Stimulated activated naive B cell treated with anti-CD40 and anti-IgM and Interleukin-4, amounts not matched to agents 10 μg/mL and 1 μg/mL and 100 μg/mL, for 72 hours (primary cell): Measurements from ENCODE around the gene MTF2.

Experiments
- ATAC-seq, 2 donors: fragments of 150-1000 bp; cut with Tn5 transposase; replicated peaks; 2 replicates each; pipeline ENCODE4 v1.10.0; 2021; ENCODE audit warnings: moderate library complexity in 1 of 2
- DNase-seq: peaks from one replicate; pipeline ENCODE4 v3.0.0; 2021
- H3K27ac Mint-ChIP-seq: one replicate; pipeline ENCODE4 v1.8.0; 2022; ENCODE audit warnings: mild to moderate bottlenecking, mixed read lengths
- H3K27me3 Mint-ChIP-seq, 2 donors: one replicate each; pipeline ENCODE4 v1.8.0; 2022; ENCODE audit warnings: mixed read lengths in 2 of 2
- H3K36me3 Mint-ChIP-seq, 2 donors: one replicate each; pipeline ENCODE4 v1.8.0; 2022; ENCODE audit warnings: mixed read lengths in 2 of 2, mild to moderate bottlenecking in 1 of 2
- H3K4me1 Mint-ChIP-seq, 2 donors: one replicate each; pipeline ENCODE4 v1.8.0; 2022; ENCODE audit warnings: mixed read lengths in 2 of 2, mild to moderate bottlenecking in 1 of 2
- H3K4me3 Mint-ChIP-seq, 2 donors: one replicate each; pipeline ENCODE4 v1.8.0; 2022; ENCODE audit warnings: mild to moderate bottlenecking in 2 of 2, mixed read lengths in 2 of 2, moderate library complexity in 1 of 2
- H3K9me3 Mint-ChIP-seq, 2 donors: one replicate each; pipeline ENCODE4 v1.8.0; 2022; ENCODE audit warnings: mixed read lengths in 2 of 2, mild to moderate bottlenecking in 1 of 2

MTF2 gene

DNA sequence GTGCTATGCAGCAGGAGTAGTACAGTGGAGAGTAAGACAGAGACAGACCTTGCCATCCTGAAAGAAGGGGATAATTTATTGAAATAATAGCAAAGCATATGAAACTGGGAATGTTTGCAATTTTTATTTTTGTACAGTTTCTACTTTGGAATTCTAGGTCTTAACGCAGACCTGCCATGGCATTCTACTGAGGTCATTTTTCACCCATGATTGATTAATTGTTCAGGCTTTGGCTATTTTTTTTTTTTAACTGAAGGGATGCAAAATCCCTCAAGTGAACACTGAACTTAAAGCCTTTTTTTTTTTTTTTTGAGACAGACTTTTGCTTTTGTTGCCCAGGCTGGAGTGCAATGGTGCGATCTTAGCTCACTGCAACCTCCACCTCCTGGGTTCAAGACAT lies 27.1 kb downstream of the MTF2 start:
- peaks cover 44 to 64% of the 10 kb centered on the region in 2 donors for H3K36me3 Mint-ChIP-seq
- H3K27ac Mint-ChIP-seq, result no peak overlapping the region
- no peak overlapping the region for H3K4me3 Mint-ChIP-seq
- DNase-seq (no peak), ATAC-seq (no peak)
- no peaks in the 10 kb centered on the region for H3K27me3 Mint-ChIP-seq
- peaks cover 18 to 48% of the 10 kb centered on the region in 2 donors for H3K4me1 Mint-ChIP-seq
- peaks cover 0 to 10% of the 10 kb centered on the region in 2 donors for H3K9me3 Mint-ChIP-seq

DNA sequence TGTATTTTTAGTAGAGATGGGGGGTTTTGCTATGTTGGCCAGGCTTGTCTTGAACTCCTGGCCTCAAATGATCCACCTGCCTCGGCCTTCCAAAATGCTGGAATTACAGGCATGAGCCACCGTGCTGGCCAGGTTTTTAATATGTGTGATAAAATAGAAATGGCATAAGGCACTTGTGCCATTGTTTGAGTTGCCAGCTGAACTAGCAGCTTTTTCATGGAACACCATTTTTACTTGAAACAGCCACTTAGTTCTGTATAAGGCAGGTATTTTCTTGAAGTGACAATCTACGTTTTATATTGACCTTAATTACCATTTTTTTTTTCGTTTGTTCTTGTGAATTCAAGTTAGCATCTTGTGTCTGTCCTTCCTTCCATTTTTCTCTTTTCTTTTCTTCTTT lies 28.3 kb downstream of the MTF2 start:
- H3K9me3 Mint-ChIP-seq, result peaks cover 0 to 10% of the 10 kb centered on the region in 2 donors
- H3K4me3 Mint-ChIP-seq, result no peak overlapping the region
- DNase-seq, result no peak
- H3K27ac Mint-ChIP-seq, result no peak overlapping the region
- ATAC-seq, result no peak
- H3K36me3 Mint-ChIP-seq, result peaks cover 42 to 59% of the 10 kb centered on the region in 2 donors
- H3K4me1 Mint-ChIP-seq, result peaks cover 17 to 49% of the 10 kb centered on the region in 2 donors
- no peaks in the 10 kb centered on the region for H3K27me3 Mint-ChIP-seq

DNA sequence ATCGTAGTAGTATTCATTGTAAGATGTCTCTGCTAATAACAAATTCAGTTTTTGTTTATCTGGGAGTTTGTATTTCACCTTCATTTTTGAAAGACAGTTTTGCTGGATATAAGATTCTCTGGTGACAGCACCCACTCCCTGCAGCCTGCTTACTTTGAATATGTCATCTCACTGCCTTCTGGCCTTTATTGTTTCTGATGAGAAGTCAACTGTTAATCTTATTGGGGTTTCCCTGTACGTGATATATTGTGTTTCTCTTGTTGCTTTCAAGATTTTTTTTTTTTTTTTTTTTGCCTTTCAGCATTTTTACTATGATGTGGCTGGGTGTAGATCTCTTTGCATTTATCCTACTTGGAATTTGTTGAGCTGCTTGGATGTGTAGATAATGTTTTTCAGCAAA lies 29.3 kb downstream of the MTF2 start:
- Mint-ChIP-seq H3K4me3 (no peak overlapping the region), H3K9me3 (peaks cover 0 to 10% of the 10 kb centered on the region in 2 donors), H3K36me3 (peaks cover 48 to 62% of the 10 kb centered on the region in 2 donors), H3K27me3 (no peaks in the 10 kb centered on the region), H3K4me1 (peaks cover 17 to 50% of the 10 kb centered on the region in 2 donors), H3K27ac (no peak overlapping the region)
- ATAC-seq (no peak), DNase-seq (no peak)

DNA sequence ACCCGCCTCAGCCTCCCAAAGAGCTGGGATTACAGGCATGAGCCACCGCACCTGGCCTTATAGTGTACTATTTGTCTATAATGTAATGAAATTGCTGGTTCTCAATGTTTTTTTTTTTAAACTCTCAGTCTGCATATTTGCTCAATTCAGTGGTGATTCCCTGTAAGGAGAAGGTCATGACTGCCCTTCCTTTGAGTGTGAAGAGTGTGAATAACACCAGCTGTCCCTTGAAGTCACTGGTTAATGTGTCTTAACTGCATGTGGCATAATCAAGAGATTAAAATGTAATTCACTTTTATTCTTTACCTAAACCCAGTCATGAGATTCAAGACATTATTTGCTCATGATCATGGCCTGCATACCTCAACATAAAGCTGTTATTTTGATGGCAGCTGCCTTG lies 30.5 kb downstream of the MTF2 start:
- peaks cover 0 to 10% of the 10 kb centered on the region in 2 donors for H3K9me3 Mint-ChIP-seq
- H3K4me3 Mint-ChIP-seq, result no peak overlapping the region
- no peak for DNase-seq
- no peaks in the 10 kb centered on the region for H3K27me3 Mint-ChIP-seq
- peaks cover 46 to 59% of the 10 kb centered on the region in 2 donors for H3K36me3 Mint-ChIP-seq
- H3K4me1 Mint-ChIP-seq, result peaks cover 17 to 44% of the 10 kb centered on the region in 2 donors
- no peak for ATAC-seq
- no peak overlapping the region for H3K27ac Mint-ChIP-seq

DNA sequence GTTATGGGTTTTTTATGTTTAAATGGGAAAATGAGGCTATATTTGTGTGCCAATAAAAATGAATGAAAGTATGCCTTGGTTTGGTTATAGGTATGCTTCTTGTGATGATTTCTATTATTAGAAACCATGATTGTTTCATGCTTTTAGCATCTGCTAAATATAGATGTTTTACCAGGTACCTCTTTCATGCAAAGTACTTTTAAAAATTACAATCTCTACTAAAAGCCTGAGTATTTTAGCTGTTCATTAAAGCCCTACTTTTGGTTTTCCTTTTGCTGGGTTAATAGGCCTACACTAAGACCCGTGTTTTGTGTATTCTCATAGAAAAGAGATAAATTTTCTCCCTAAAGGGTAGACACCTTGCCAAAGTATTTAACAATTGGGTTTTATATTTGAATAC lies 32.0 kb downstream of the MTF2 start:
- Mint-ChIP-seq H3K4me3 (no peak overlapping the region), H3K36me3 (peaks cover 40 to 50% of the 10 kb centered on the region in 2 donors), H3K27ac (no peak overlapping the region), H3K9me3 (peaks cover 0 to 7% of the 10 kb centered on the region in 2 donors), H3K27me3 (no peaks in the 10 kb centered on the region), H3K4me1 (peaks cover 14 to 32% of the 10 kb centered on the region in 2 donors)
- DNase-seq (no peak), ATAC-seq (no peak)

- no peak for DNase-seq
Observed at GRCh38 chr1:93111561-93111960, 32.5 kb downstream of the MTF2 start.

GRCh38 chr1:93113127-93113526 lies 34.0 kb downstream of the MTF2 start:
- Mint-ChIP-seq H3K9me3 (peaks cover 0 to 2% of the 10 kb centered on the region in 2 donors), H3K27ac (no peak overlapping the region), H3K36me3 (peaks cover 33 to 43% of the 10 kb centered on the region in 2 donors), H3K27me3 (no peaks in the 10 kb centered on the region), H3K4me1 (peaks cover 14 to 31% of the 10 kb centered on the region in 2 donors), H3K4me3 (peak overlapping the region in 1 of 2 donors; percentile 31)
- no peak for ATAC-seq
- DNase-seq, result no peak

More at GRCh38 chr1:93111561-93111960, 32.5 kb downstream of the MTF2 start:
- no peak overlapping the region for H3K4me3 Mint-ChIP-seq
- peaks cover 14 to 31% of the 10 kb centered on the region in 2 donors for H3K4me1 Mint-ChIP-seq
- peak overlapping the region; percentile 5 for H3K27ac Mint-ChIP-seq
- peaks cover 42 to 50% of the 10 kb centered on the region in 2 donors for H3K36me3 Mint-ChIP-seq
- H3K9me3 Mint-ChIP-seq, result peaks cover 0 to 6% of the 10 kb centered on the region in 2 donors
- no peaks in the 10 kb centered on the region for H3K27me3 Mint-ChIP-seq
- no peak for ATAC-seq

- DNase-seq (no peak), ATAC-seq (no peak)
- Mint-ChIP-seq H3K27ac (no peak overlapping the region), H3K4me1 (peaks cover 11 to 29% of the 10 kb centered on the region in 2 donors), H3K27me3 (no peaks in the 10 kb centered on the region), H3K4me3 (no peak overlapping the region), H3K36me3 (peaks cover 25 to 36% of the 10 kb centered on the region in 2 donors), H3K9me3 (no peaks in the 10 kb centered on the region)
Observed at GRCh38 chr1:93114391-93114790, 35.3 kb downstream of the MTF2 start.

DNA sequence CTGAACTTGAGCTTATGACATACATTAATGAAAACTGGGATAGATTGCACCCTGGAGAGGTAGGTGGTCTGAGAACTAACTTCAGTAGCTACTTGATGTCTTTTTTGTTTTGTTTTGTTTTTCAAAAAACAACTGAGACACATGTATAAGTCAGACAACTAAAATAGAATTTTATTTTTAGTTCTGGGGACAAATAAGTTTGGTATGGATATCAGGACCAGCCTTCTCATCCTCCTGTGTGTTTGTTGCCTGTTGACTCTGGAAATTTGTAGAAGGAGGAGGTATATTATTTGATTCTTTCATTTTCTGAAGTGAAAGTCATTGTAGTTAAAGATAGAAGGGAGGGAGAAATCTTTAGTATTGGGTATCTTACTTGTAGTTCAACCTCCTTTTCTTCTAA lies 41.5 kb downstream of the MTF2 start:
- Mint-ChIP-seq H3K9me3 (no peaks in the 10 kb centered on the region), H3K36me3 (peaks cover 19 to 40% of the 10 kb centered on the region in 2 donors), H3K4me3 (no peak overlapping the region), H3K27ac (no peak overlapping the region), H3K4me1 (peaks cover 0 to 6% of the 10 kb centered on the region in 2 donors), H3K27me3 (no peaks in the 10 kb centered on the region)
- ATAC-seq, result no peak
- no peak for DNase-seq

GRCh38 chr1:93123201-93123783 lies 44.2 kb downstream of the MTF2 start:
- ATAC-seq (no peak), DNase-seq (no peak)
- peaks cover 10 to 24% of the 10 kb centered on the region in 2 donors for H3K36me3 Mint-ChIP-seq
- no peak overlapping the region for H3K27ac Mint-ChIP-seq
- no peak overlapping the region for H3K4me3 Mint-ChIP-seq
- H3K4me1 Mint-ChIP-seq, result peaks cover 0 to 6% of the 10 kb centered on the region in 2 donors
- H3K27me3 Mint-ChIP-seq, result no peaks in the 10 kb centered on the region
- H3K9me3 Mint-ChIP-seq, result no peaks in the 10 kb centered on the region

DNA sequence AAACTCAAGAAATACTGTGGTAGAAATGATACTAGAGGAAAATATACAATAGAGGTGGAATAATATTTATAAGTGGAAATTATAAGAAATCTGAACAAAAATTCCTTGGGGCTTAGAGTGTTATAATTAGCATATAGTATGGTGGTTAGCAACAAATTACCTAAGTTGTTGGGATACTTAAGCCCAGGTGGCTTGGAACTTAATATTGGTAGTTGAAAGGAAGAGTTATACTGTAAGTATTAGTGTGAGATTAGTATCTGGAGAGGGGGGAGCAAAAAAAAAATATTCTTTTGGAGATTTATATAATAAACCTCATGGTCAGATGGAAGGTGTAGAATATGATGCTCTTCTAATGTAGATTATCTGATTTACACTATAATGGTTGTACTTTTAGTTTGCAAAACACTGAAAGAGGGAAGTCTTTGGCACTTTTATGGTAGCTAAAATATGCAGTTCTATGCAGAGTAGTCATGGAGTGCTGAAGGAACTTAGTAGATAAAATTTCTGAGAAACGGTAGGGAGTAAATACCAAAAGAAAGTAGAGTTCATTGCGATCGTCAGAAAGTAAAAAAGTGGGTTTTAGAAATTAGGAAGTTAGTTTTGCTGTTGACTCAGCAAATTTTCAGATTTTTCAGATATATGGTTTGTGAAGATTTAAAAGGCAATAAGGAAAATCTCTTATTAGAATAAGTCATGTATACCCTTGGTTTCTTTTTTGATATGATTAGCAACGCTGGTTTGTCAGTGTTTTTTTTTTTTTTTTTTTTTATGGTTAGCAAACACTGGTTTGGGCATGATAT lies 45.7 kb downstream of the MTF2 start:
- Mint-ChIP-seq H3K4me3 (no peak overlapping the region), H3K4me1 (peaks cover 0 to 6% of the 10 kb centered on the region in 2 donors), H3K27ac (peak overlapping the region; percentile 9), H3K27me3 (no peaks in the 10 kb centered on the region), H3K36me3 (peaks cover 12 to 24% of the 10 kb centered on the region in 2 donors), H3K9me3 (no peaks in the 10 kb centered on the region)
- ATAC-seq (no peak), DNase-seq (no peak)

GRCh38 chr1:93129507-93130099 lies 50.5 kb downstream of the MTF2 start:
- Mint-ChIP-seq H3K9me3 (no peaks in the 10 kb centered on the region), H3K27me3 (no peaks in the 10 kb centered on the region), H3K27ac (no peak overlapping the region), H3K36me3 (peaks cover 8 to 10% of the 10 kb centered on the region in 2 donors), H3K4me3 (no peak overlapping the region), H3K4me1 (peaks cover 0 to 6% of the 10 kb centered on the region in 2 donors)
- DNase-seq, result no peak
- ATAC-seq, result no peak

GRCh38 chr1:93132638-93133037 lies 53.6 kb downstream of the MTF2 start:
- no peaks in the 10 kb centered on the region for H3K27me3 Mint-ChIP-seq
- H3K4me3 Mint-ChIP-seq, result no peak overlapping the region
- no peak overlapping the region for H3K27ac Mint-ChIP-seq
- ATAC-seq (no peak), DNase-seq (no peak)
- no peaks in the 10 kb centered on the region for H3K9me3 Mint-ChIP-seq
- H3K36me3 Mint-ChIP-seq, result peaks cover 8% of the 10 kb centered on the region in 2 donors
- no peaks in the 10 kb centered on the region for H3K4me1 Mint-ChIP-seq

DNA sequence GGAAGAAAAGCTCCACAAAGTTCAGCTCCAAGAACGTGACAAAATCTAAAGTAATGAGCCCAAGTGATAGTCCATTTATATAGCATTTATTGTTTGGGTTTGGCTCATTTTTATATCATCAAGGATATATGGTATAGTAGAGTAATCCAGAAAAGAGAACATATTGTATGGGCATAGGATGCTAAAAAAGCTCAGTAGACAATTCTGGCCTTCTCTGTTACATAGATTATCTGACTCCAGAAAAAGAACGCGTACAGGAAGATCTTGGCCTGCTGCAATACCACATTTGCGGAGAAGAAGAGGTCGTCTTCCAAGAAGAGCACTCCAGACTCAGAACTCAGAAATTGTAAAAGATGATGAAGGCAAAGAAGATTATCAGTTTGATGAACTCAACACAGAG lies 57.4 kb downstream of the MTF2 start:
- Mint-ChIP-seq H3K36me3 (peaks cover 17 to 18% of the 10 kb centered on the region in 2 donors), H3K9me3 (no peaks in the 10 kb centered on the region)
- no peak for ATAC-seq

More for the DNA sequence above, 57.4 kb downstream of the MTF2 start:
- Mint-ChIP-seq H3K27me3 (no peaks in the 10 kb centered on the region), H3K27ac (no peak overlapping the region), H3K4me1 (no peaks in the 10 kb centered on the region), H3K4me3 (no peak overlapping the region)
- DNase-seq, result no peak
